ENCODE results near the gene ZNF775.

GRCh38 chr7:150412518-150413488, 33.7 kb downstream of the ZNF775 start:
- TF ChIP-seq CTCF (IDR thresholded peaks at IDR 0.05; ENCODE audit: low read depth, low read length, poor library complexity, severe bottlenecking) = no peak
- TF ChIP-seq EZH2phosphoT487 (IDR thresholded peaks at IDR 0.05; ENCODE audit: borderline replicate concordance, low read length) = no peak

Measured in DOHH2 (cell line).